PC-9 (cell line): ENCODE measurements around the gene MYO5B. TPM values are rescaled to one million over a fixed set of nuclear protein-coding genes. Genes with fewer than 3 reads are reported as not detected.

ENCODE experiments used
- BruUV-seq: library from RNA; stranded (reverse); fragments of 400-500 nt; replicated peaks from 2 replicates; lab custom pipeline; 2021; lab: Mats Ljungman, UMichigan
- CTCF ChIA-PET: fragments of 300-600 bp; sonication (Branson Sonifier 250); formaldehyde crosslinking; loops from one replicate; lab custom pipeline; 2022; ENCODE audit warnings: antibody characterized with exemption; lab: Charles Lee
- POLR2A ChIA-PET: fragments of 300-600 bp; sonication (Branson Sonifier 250); formaldehyde crosslinking; loops from one replicate; lab custom pipeline; 2022; ENCODE audit warnings: antibody characterized with exemption; ENCODE audit not compliant: unreplicated experiment; lab: Charles Lee
- DNase-seq, 2 experiments: peaks; one replicate each; pipeline versions ENCODE4 v3.0.0 to v3.0.0-alpha.2; 2015 to 2022; ENCODE audit warnings: mixed read lengths in 1 of 2
- H2AFZ ChIP-seq: fragments of 200-600 bp; sonication (generic); 2 replicates; pipeline ENCODE4 v1.8.1; 2017; ENCODE audit warnings: antibody characterized with exemption
- H3F3A ChIP-seq: fragments of 200-600 bp; sonication (generic); 2 replicates; pipeline ENCODE4 v1.8.1; 2017; ENCODE audit warnings: antibody characterized with exemption, mild to moderate bottlenecking, low read depth; ENCODE audit not compliant: insufficient read depth
- H3K27ac ChIP-seq: fragments of 200-600 bp; sonication (generic); 2 replicates; pipeline ENCODE4 v1.6.1; 2016; ENCODE audit warnings: mixed run types
- H3K27me3 ChIP-seq: fragments of 200-600 bp; sonication (generic); 2 replicates; pipeline ENCODE4 v1.6.1; 2016; ENCODE audit warnings: low read depth, mixed run types; ENCODE audit not compliant: insufficient read depth
- H3K36me3 ChIP-seq: fragments of 200-600 bp; sonication (generic); 2 replicates; pipeline ENCODE4 v1.6.1; 2016; ENCODE audit warnings: low read depth, mixed run types
- H3K4me1 ChIP-seq: fragments of 200-600 bp; sonication (generic); replicated peaks from 2 replicates; pipeline ENCODE4 v1.6.1; 2016; ENCODE audit warnings: mixed run types; ENCODE audit not compliant: insufficient read depth
- H3K4me2 ChIP-seq: fragments of 200-600 bp; sonication (generic); 2 replicates; pipeline ENCODE4 v1.6.1; 2017; ENCODE audit warnings: mixed run types
- H3K4me3 ChIP-seq: fragments of 200-600 bp; sonication (generic); 2 replicates; pipeline ENCODE4 v1.6.1; 2016; ENCODE audit warnings: mixed run types
- H3K79me2 ChIP-seq: fragments of 200-600 bp; sonication (generic); 2 replicates; pipeline ENCODE4 v1.6.1; 2017; ENCODE audit warnings: low read depth, mixed run types
- H3K9me2 ChIP-seq: fragments of 200-600 bp; sonication (generic); 2 replicates; pipeline ENCODE4 v1.8.1; 2017; ENCODE audit warnings: mild to moderate bottlenecking; ENCODE audit not compliant: insufficient read depth
- H3K9me3 ChIP-seq: fragments of 200-600 bp; sonication (generic); 2 replicates; pipeline ENCODE4 v1.8.1; 2016; ENCODE audit warnings: low read depth; ENCODE audit not compliant: insufficient read depth
- H4K20me1 ChIP-seq: fragments of 200-600 bp; sonication (generic); 2 replicates; pipeline ENCODE4 v1.8.1; 2017; ENCODE audit not compliant: insufficient read depth
- EZH2 ChIP-seq: fragments of 200-600 bp; sonication (generic); IDR thresholded peaks from 2 replicates; pipeline ENCODE4 v1.8.0; 2017; ENCODE audit warnings: antibody characterized with exemption, low read depth
- intact Hi-C: fragments of 100-400 bp; cut with micrococcal nuclease; formaldehyde crosslinking; loops from one replicate; pipeline ENCODE4 v1.10.0; 2022; ENCODE audit not compliant: unreplicated experiment
- total RNA-seq: library from RNA; stranded (reverse); gene quantifications from 2 replicates; pipeline ENCODE4 v1.2.3, GENCODE V29; 2021
- TF ChIP-seq, protein P1 (sequence below): fragments of 200-600 bp; sonication (generic); conservative IDR thresholded peaks from 2 replicates; pipeline ENCODE4 v1.6.1; 2017; ENCODE audit warnings: mixed run types, antibody characterized with exemption, mild to moderate bottlenecking, moderate library complexity

The MYO5B gene
- total RNA-seq, 1 experiment from 2014 or later: 25.4 TPM

DNA sequence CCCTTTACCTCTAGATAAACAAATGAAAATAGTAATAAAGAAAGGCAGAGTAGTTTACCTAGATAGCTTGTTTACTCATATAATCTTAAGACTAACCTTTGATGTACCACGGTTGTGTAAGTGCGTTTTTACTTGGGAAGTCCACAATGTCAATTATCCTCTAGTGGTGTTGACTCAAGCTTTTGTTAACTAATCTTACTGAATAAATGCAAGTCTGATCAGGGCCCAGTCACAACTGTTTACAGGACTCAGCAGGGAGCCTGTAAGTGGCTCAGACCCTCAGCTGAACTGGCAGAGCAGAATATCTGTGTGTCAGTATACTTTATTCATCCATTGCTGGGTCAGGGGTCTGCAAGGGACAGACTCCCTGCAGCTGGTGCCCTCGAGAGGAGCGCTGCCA, 283.5 kb downstream of the MYO5B start:
- Histone ChIP-seq H3F3A (no peaks in the 10 kb centered on the region), H3K4me2 (no peak overlapping the region), H3K4me3 (no peak overlapping the region), H3K27ac (no peak overlapping the region), H3K27me3 (no peaks in the 10 kb centered on the region), H3K36me3 (no peaks in the 10 kb centered on the region), H4K20me1 (no peaks in the 10 kb centered on the region), H3K9me3 (no peaks in the 10 kb centered on the region), H3K9me2 (no peaks in the 10 kb centered on the region), H3K4me1 (no peaks in the 10 kb centered on the region), H3K79me2 (no peaks in the 10 kb centered on the region), H2AFZ (no peak overlapping the region)
- intact Hi-C loops: no loop called here
- ChIA-PET POLR2A (no interaction called here), CTCF (no interaction called here)
- peak in 1 of 2 experiments; percentile 42 for DNase-seq
- BruUV-seq: no TSS peak
- TF ChIP-seq, protein P1, sequence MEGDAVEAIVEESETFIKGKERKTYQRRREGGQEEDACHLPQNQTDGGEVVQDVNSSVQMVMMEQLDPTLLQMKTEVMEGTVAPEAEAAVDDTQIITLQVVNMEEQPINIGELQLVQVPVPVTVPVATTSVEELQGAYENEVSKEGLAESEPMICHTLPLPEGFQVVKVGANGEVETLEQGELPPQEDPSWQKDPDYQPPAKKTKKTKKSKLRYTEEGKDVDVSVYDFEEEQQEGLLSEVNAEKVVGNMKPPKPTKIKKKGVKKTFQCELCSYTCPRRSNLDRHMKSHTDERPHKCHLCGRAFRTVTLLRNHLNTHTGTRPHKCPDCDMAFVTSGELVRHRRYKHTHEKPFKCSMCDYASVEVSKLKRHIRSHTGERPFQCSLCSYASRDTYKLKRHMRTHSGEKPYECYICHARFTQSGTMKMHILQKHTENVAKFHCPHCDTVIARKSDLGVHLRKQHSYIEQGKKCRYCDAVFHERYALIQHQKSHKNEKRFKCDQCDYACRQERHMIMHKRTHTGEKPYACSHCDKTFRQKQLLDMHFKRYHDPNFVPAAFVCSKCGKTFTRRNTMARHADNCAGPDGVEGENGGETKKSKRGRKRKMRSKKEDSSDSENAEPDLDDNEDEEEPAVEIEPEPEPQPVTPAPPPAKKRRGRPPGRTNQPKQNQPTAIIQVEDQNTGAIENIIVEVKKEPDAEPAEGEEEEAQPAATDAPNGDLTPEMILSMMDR: no peak
- no peak for TF ChIP-seq EZH2

DNA sequence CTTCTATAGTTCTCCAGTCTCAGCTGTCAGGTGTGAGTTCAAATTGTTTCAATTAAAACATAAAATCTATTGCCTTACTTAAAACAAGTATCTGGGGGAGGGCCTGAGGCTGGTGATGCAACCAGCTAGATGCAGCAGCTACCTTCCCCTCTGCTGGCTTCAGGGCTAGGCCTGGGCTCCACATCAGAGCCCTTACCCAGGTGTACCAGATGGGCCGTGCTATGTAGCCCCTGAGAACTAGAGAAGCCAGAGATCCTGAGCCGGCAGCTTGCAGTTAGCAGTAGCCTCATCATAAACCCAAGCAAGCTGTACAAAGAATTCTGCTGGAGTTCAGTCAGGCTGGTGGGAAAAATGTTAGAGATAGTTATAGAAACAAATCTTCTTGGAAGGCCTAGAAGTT, 284.0 kb downstream of the MYO5B start:
- Histone ChIP-seq H4K20me1 (no peaks in the 10 kb centered on the region), H3K4me1 (no peaks in the 10 kb centered on the region), H3K79me2 (no peaks in the 10 kb centered on the region), H3K27ac (no peak overlapping the region), H3K27me3 (no peaks in the 10 kb centered on the region), H3F3A (no peaks in the 10 kb centered on the region), H3K9me3 (no peaks in the 10 kb centered on the region), H3K9me2 (no peaks in the 10 kb centered on the region), H3K4me3 (no peak overlapping the region), H3K4me2 (no peak overlapping the region), H3K36me3 (no peaks in the 10 kb centered on the region), H2AFZ (no peak overlapping the region)
- no TSS peak for BruUV-seq
- TF ChIP-seq, protein P1: no peak
- no peak for TF ChIP-seq EZH2
- ChIA-PET CTCF (no interaction called here), POLR2A (no interaction called here)
- no peak for DNase-seq
- intact Hi-C loops: no loop called here

DNA sequence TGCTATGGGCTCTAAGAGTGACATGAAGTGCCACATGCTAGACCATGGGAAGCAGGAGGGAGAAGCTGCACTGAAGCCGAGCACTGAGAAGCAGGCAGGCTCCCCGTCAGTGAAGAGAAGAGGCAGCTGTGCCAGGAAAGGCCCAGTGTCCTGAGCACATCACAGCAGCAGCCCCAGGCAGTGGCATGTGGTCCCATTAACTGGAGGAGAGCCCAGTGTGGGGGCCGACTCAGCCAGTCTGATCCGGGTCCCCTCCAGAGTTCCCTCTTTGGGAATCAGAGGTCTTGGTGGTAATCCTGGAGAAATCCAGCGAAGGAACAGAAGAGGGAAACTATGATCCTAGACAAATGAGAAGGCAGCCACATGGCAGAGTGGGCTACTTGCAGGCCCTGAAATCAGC, 284.9 kb downstream of the MYO5B start:
- H3K79me2 ChIP-seq: no peaks in the 10 kb centered on the region
- no peaks in the 10 kb centered on the region for H3K27me3 ChIP-seq
- no TSS peak for BruUV-seq
- H3K9me3 ChIP-seq: no peaks in the 10 kb centered on the region
- no peak overlapping the region for H3K4me3 ChIP-seq
- ChIA-PET POLR2A (no interaction called here), CTCF (no interaction called here)
- no peaks in the 10 kb centered on the region for H3K9me2 ChIP-seq
- no peak for DNase-seq
- no peaks in the 10 kb centered on the region for H3K4me1 ChIP-seq
- H3K27ac ChIP-seq: no peak overlapping the region
- no peak overlapping the region for H3K4me2 ChIP-seq
- TF ChIP-seq, protein P1: no peak
- TF ChIP-seq EZH2: no peak
- no peaks in the 10 kb centered on the region for H3F3A ChIP-seq
- no peaks in the 10 kb centered on the region for H4K20me1 ChIP-seq
- H3K36me3 ChIP-seq: no peaks in the 10 kb centered on the region
- H2AFZ ChIP-seq: no peak overlapping the region
- intact Hi-C loops: no loop called here
